Cardiac atrium fibroblast (primary cell): Measurements from ENCODE around the gene NMRK1. TPM values are rescaled to one million over a fixed set of nuclear protein-coding genes. Genes with fewer than 3 reads are reported as not detected.

ENCODE experiments used
- total RNA-seq: library from RNA; depleted of rRNA; stranded (reverse); fragments of >200 nt; gene quantifications from 2 replicates; pipeline ENCODE4 v1.2.3, GENCODE V29; 2015

The NMRK1 gene
- total RNA-seq = 17.8 and 23.6 TPM in 2 replicates

GRCh38 chr9:75087824-75088645 is at the start of gene NMRK1, which contains the start of gene OSTF1:
TSS of gene NMRK1 (minus strand) at chr9:75088155. CDS start at chr9:75083115, 5,040 bp downstream.
TSS of gene OSTF1 (plus strand) at chr9:75088514. CDS start at chr9:75088693, 179 bp downstream.

Other genes starting within 250 kb of the NMRK1 start
- 0.32 TPM in 1 of 2 replicates, not detected in the other for gene TRPM6, start 200.2 kb downstream of the NMRK1 start, total RNA-seq
- 3.4 and 5.5 TPM in 2 replicates for gene C9orf40, start 135.2 kb downstream of the NMRK1 start, total RNA-seq
- gene CARNMT1, start 59.9 kb downstream of the NMRK1 start, total RNA-seq = 14.8 and 19.8 TPM in 2 replicates
- gene OSTF1, start 359 bp upstream of the NMRK1 start, total RNA-seq = 27.9 and 47.7 TPM in 2 replicates